PC-3 (cell line): ENCODE results near the gene SCGB1C2.

ENCODE experiments used
- CTCF ChIP-seq: fragments of 300-600 bp; sonication (generic); conservative IDR thresholded peaks from 2 replicates; pipeline ENCODE4 v1.5.1; 2017; ENCODE audit warnings: antibody characterized with exemption, low read depth, mild to moderate bottlenecking, low read length
- EZH2 ChIP-seq: fragments of 300-600 bp; sonication (generic); IDR thresholded peaks from one replicate; pipeline ENCODE4 v1.6.1; 2017; ENCODE audit warnings: antibody characterized with exemption, mild to moderate bottlenecking, low read length; ENCODE audit not compliant: unreplicated experiment

GRCh38 chr17:152860-153420, 15.6 kb downstream of the SCGB1C2 start:
- TF ChIP-seq EZH2 (no peak), CTCF (no peak)
